H7 (cell line): Measurements from ENCODE around the gene HHEX. TPM values are rescaled to one million over a fixed set of nuclear protein-coding genes. Genes with fewer than 3 reads are reported as not detected.

Source experiments
- DNase-seq: peaks from one replicate; pipeline ENCODE4 v3.0.0; 2012
- H3K27me3 ChIP-seq: 2 replicates; pipeline ENCODE4 v1.6.0; 2011; ENCODE audit warnings: mild to moderate bottlenecking, low read length; ENCODE audit not compliant: control insufficient read depth, insufficient read depth
- H3K36me3 ChIP-seq: replicated peaks from 2 replicates; pipeline ENCODE4 v1.5.1; 2011; ENCODE audit warnings: low read length; ENCODE audit not compliant: control insufficient read depth, insufficient read depth
- H3K4me3 ChIP-seq: 2 replicates; pipeline ENCODE4 v1.5.1; 2011; ENCODE audit warnings: low read depth, mild to moderate bottlenecking, control low read depth, low read length, moderate library complexity; ENCODE audit not compliant: insufficient read depth
- total RNA-seq: library from RNA; depleted of rRNA; stranded (reverse); fragments of >200 nt; shearing (Covaris generic); gene quantifications from 2 replicates; pipeline ENCODE4 v1.2.3, GENCODE V29; 2014

The HHEX gene
- total RNA-seq, 1 experiment from 2014 or later: 7.0 TPM

DNA sequence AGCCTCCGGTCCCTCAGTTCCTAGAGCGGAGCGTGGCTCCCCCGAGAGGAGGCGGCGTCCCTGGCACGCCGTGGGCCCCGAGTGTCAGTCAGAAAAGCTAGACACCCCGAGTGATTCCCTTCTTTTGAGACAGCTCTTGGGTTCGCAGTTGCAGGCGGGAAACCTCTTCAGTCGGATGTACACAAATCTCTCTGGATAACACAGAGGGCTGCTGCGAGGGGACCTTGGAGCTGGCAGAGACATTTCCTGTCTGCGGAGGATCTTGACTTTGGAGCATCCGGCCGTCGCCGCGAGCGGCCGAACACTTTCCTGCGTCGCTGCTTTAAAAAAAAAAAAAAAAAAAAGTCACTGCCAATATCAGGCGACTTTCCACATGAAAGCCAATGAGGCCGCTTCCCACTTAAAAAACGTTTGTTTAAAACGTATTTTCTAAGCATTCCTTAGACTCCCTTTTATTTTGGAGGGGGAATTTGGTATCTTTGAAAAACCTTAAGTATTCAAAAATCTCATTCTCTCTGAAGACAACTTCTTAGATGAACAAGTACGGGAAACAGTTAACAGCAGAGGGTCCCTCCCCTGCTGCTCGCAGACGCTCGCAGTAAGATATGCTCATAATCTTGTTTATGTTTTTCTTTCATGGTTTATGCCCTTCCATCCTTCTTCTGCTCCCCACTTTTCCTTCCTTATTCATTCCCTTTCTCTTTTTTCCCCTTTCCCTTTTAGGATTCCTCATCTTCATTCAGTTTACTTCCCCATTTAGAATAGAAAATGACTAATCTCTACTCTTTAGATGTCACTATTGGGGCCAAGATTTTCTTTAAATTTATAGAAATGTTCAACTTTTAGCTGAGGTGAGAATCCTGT is 10.0 kb downstream of the HHEX start:
- Histone ChIP-seq H3K27me3 (peaks cover 48% of the 10 kb centered on the region), H3K36me3 (no peaks in the 10 kb centered on the region), H3K4me3 (peak overlapping the region; percentile 43)
- DNase-seq: peak; percentile 71

DNA sequence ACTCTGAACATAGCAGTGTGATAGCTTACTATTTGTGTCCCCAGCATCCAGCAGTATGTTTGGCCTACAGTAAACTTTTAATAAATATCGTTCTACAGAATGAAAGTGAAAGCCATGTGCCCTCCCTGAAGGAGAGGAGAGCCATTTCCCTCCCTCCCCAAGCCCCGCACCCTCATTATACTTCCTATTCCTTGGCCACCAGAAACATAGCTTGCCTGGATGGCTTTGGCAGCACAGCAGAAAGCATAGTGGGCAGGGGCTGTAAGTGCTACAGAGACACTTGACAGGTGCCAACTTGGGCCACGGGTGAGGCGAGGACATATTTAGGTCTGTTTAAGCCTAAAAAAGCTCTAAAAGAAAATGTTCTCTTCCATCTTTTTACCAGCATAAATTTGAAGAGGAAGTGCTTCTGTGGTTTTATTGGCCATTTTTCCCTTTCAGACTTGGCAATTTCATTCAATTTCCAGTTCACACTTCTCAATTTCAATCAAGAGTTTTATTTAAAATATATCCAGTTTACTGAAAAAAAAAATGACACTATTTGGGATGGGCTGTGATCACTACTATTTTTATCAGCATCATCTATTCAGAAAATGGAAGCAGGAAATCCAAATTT is 12.7 kb downstream of the HHEX start:
- no peaks in the 10 kb centered on the region for H3K36me3 ChIP-seq
- H3K4me3 ChIP-seq: no peak overlapping the region
- DNase-seq: no peak
- H3K27me3 ChIP-seq: peaks cover 22% of the 10 kb centered on the region

GRCh38 chr10:92712016-92712889 is 22.5 kb downstream of the HHEX start:
- H3K27me3 ChIP-seq: no peaks in the 10 kb centered on the region
- H3K36me3 ChIP-seq: no peaks in the 10 kb centered on the region
- no peak for DNase-seq
- no peak overlapping the region for H3K4me3 ChIP-seq

DNA sequence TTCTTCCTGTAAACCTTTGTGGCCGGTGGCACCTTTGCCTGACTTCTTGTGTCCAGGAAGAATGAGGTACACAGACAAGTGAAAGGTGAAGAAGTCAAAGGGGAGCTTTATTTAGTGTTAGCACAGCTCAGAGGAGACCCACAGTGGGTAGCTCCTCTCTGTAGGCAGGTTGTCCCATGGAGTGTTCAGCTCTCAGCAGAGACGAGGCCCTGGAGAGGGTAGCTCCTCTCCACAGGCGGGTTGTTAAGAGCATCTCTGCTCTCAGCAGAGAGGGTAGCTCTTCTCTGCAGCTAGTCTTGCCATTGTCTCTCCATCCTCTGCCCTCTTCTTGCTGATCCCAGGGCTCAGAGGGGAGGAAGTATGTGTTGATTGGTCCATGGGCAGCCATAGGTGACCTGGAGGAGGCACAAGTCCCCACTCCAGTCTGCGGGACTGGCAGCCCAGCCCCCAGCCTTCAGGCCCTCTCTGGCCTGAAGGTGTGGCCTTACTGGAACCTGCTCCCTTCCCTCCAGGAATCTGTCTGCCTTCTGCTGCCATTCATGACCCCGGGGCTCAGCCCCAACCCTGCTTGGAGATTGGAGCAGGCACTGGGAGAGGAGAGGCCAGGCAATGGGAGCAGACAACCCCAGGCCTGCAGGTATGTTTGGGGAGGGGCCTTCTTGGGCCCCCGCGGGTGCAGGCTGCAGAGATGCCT is 24.5 kb downstream of the HHEX start:
- no peak for DNase-seq
- H3K36me3 ChIP-seq: no peaks in the 10 kb centered on the region
- H3K27me3 ChIP-seq: no peaks in the 10 kb centered on the region
- no peak overlapping the region for H3K4me3 ChIP-seq

- no peak overlapping the region for H3K4me3 ChIP-seq
- no peaks in the 10 kb centered on the region for H3K36me3 ChIP-seq
- no peak for DNase-seq
- no peaks in the 10 kb centered on the region for H3K27me3 ChIP-seq
These were observed 25.1 kb downstream of the HHEX start for GRCh38 chr10:92714872-92715271.

GRCh38 chr10:92719991-92720830 is 30.5 kb downstream of the HHEX start:
- Histone ChIP-seq H3K36me3 (no peaks in the 10 kb centered on the region), H3K27me3 (no peaks in the 10 kb centered on the region), H3K4me3 (no peak overlapping the region)
- DNase-seq: no peak

DNA sequence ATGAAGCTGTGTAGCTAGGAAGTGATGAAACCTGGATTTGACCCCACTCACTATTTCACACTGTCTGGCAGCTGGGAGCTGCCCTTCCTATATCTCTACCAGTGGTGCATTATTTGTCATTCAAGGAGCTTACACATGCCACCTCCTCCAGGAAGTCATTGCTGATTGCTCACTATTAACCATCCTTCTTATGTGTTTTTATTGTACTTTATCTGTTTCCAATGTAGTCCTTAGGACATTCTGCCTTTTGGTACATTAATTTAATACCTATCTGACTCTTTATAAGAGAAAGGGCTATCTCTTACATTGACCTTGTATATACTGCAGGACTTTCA is 31.0 kb downstream of the HHEX start:
- no peaks in the 10 kb centered on the region for H3K36me3 ChIP-seq
- no peaks in the 10 kb centered on the region for H3K27me3 ChIP-seq
- H3K4me3 ChIP-seq: no peak overlapping the region
- no peak for DNase-seq

GRCh38 chr10:92722349-92722748 is 32.6 kb downstream of the HHEX start:
- Histone ChIP-seq H3K36me3 (no peaks in the 10 kb centered on the region), H3K4me3 (no peak overlapping the region), H3K27me3 (no peaks in the 10 kb centered on the region)
- no peak for DNase-seq

DNA sequence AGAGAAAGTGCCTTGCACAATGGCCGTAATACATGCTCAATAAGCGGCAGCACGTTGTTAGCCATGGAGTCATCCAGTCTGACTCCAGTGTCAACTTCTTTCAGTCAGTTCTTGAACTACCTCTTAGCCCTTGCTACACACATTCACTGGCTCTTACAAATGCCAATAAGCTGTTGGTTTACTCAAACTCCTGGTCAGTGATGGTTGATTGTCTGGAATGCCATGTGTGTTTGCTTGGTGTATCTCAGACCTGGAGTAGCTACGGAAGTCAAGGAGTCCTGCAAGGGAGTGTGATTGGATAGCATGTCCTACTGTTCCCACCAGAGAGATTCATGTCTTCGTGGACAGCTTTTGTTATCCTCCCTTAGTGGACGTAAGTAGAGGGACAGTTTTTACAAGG is 37.4 kb downstream of the HHEX start:
- no peaks in the 10 kb centered on the region for H3K27me3 ChIP-seq
- H3K4me3 ChIP-seq: no peak overlapping the region
- no peak for DNase-seq
- H3K36me3 ChIP-seq: no peaks in the 10 kb centered on the region

GRCh38 chr10:92727550-92727949 is 37.8 kb downstream of the HHEX start:
- DNase-seq: no peak
- H3K36me3 ChIP-seq: no peaks in the 10 kb centered on the region
- H3K27me3 ChIP-seq: no peaks in the 10 kb centered on the region
- no peak overlapping the region for H3K4me3 ChIP-seq

GRCh38 chr10:92729886-92730285 is 40.1 kb downstream of the HHEX start:
- DNase-seq: no peak

DNA sequence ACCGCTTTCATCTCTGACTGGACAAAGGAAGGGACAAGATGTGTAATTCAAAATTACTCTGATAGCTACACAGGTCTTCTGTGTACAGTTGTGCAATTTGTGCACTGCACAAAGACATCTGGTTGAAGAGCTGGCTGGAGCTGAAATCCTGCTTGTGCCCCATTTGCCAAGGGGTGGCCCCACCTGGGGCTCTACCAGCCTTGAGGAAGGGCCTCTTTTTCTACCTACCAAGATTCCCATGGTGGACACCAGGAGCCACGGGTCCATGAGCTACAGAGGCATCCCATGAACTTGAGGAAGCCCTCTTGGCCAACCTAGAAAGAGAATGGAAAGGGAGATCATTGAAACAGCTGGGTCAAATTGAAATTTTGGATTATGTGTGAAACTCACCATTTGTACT is 43.2 kb downstream of the HHEX start:
- H3K27me3 ChIP-seq: no peaks in the 10 kb centered on the region
- no peaks in the 10 kb centered on the region for H3K36me3 ChIP-seq
- DNase-seq: no peak
- no peak overlapping the region for H3K4me3 ChIP-seq

More at GRCh38 chr10:92729886-92730285, 40.1 kb downstream of the HHEX start:
- Histone ChIP-seq H3K27me3 (no peaks in the 10 kb centered on the region), H3K4me3 (no peak overlapping the region), H3K36me3 (no peaks in the 10 kb centered on the region)

- no peak for DNase-seq
- no peaks in the 10 kb centered on the region for H3K36me3 ChIP-seq
- H3K4me3 ChIP-seq: no peak overlapping the region
- H3K27me3 ChIP-seq: no peaks in the 10 kb centered on the region
These were observed 44.5 kb downstream of the HHEX start for GRCh38 chr10:92734301-92734700.

DNA sequence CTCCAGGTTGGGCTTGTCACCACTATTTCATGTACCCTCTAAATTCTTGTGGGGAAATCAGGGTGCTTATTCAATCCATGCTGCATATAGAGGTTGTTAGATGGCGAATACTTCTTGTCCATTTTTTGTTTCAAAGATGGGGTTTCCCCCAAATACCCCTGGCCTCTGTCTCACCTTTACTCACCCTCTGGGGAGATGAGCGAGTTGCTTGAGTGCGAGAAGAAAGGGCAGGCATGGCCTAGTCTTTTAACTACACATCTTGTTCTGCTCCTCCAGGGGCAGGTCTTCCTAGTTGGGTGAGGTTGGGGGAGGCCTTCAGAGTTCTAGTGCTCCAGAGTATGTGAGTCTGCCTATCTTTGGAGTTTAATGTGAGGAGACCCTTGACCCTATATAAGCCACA is 46.2 kb downstream of the HHEX start:
- H3K4me3 ChIP-seq: no peak overlapping the region
- DNase-seq: no peak
- H3K27me3 ChIP-seq: no peaks in the 10 kb centered on the region
- H3K36me3 ChIP-seq: no peaks in the 10 kb centered on the region
